Measurements from ENCODE around the gene ARHGEF6. TPM values are rescaled to one million over a fixed set of nuclear protein-coding genes. Genes with fewer than 3 reads are reported as not detected.
"Not testable (repeated sequence)": the region's sequence is repeated elsewhere in the genome, so short reads cannot be mapped to it uniquely, and the experiment has no call there.

Gene ARHGEF6
- 10.8 and 19.2 TPM in 2 replicates for total RNA-seq (2014; rRNA removed; shearing (Covaris generic))

GRCh38 chrX:136780763-136781162 is at the start of gene ARHGEF6:
ARHGEF6 (minus strand) TSS chrX:136780932; CDS start chrX:136780882, 50 bp downstream.
- H3K36me3 ChIP-seq = no peaks in the 10 kb centered on the region
- H3K27ac ChIP-seq = peak within 1 kb of the TSS; percentile 35
- H3K4me1 ChIP-seq (replicated peaks) = peaks cover 19% of the 10 kb centered on the region
- peak in 1 of 2 experiments; percentile 18 for DNase-seq (ENCODE audit: low read depth in 1 of 2, low spot score in 2 of 2)
- no peaks in the 10 kb centered on the region for H3K27me3 ChIP-seq (replicated peaks)
- H3K4me3 ChIP-seq = peak within 1 kb of the TSS; percentile 26
- no peaks in the 10 kb centered on the region for H3K9me3 ChIP-seq (replicated peaks)

- H3K4me1 ChIP-seq (replicated peaks) = no peaks in the 10 kb centered on the region
- H3K27me3 ChIP-seq (replicated peaks) = no peaks in the 10 kb centered on the region
- no peaks in the 10 kb centered on the region for H3K9me3 ChIP-seq (replicated peaks)
- no peak overlapping the region for H3K4me3 ChIP-seq
- no peaks in the 10 kb centered on the region for H3K36me3 ChIP-seq
- H3K27ac ChIP-seq = no peak overlapping the region
- no peak for DNase-seq (ENCODE audit: low read depth in 1 of 2, low spot score in 2 of 2)
Observed at GRCh38 chrX:136829413-136829812, 48.7 kb upstream of the ARHGEF6 start.

- Histone ChIP-seq H3K4me3 (no peak overlapping the region), H3K36me3 (no peaks in the 10 kb centered on the region), H3K27ac (no peak overlapping the region), H3K27me3 (replicated peaks) (no peaks in the 10 kb centered on the region), H3K4me1 (replicated peaks) (no peaks in the 10 kb centered on the region), H3K9me3 (replicated peaks) (no peaks in the 10 kb centered on the region)
- no peak for DNase-seq (ENCODE audit: low read depth in 1 of 2, low spot score in 2 of 2)
Observed at GRCh38 chrX:136828830-136829229, 48.1 kb upstream of the ARHGEF6 start.

GRCh38 chrX:136827026-136827425 is 46.3 kb upstream of the ARHGEF6 start:
- Histone ChIP-seq H3K36me3 (no peaks in the 10 kb centered on the region), H3K9me3 (replicated peaks) (no peaks in the 10 kb centered on the region), H3K27me3 (replicated peaks) (no peaks in the 10 kb centered on the region), H3K4me3 (no peak overlapping the region), H3K27ac (no peak overlapping the region), H3K4me1 (replicated peaks) (peaks cover 12% of the 10 kb centered on the region)
- no peak for DNase-seq (ENCODE audit: low read depth in 1 of 2, low spot score in 2 of 2)

GRCh38 chrX:136825771-136826170 is 45.0 kb upstream of the ARHGEF6 start:
- Histone ChIP-seq H3K9me3 (replicated peaks) (no peaks in the 10 kb centered on the region), H3K27me3 (replicated peaks) (no peaks in the 10 kb centered on the region), H3K4me1 (replicated peaks) (peaks cover 17% of the 10 kb centered on the region), H3K27ac (no peak overlapping the region), H3K4me3 (no peak overlapping the region), H3K36me3 (no peaks in the 10 kb centered on the region)
- DNase-seq (ENCODE audit: low read depth in 1 of 2, low spot score in 2 of 2) = no peak

- no peak overlapping the region for H3K4me3 ChIP-seq
- no peaks in the 10 kb centered on the region for H3K36me3 ChIP-seq
- DNase-seq (ENCODE audit: low read depth in 1 of 2, low spot score in 2 of 2) = peak in 1 of 2 experiments; percentile 16
- H3K27me3 ChIP-seq (replicated peaks) = no peaks in the 10 kb centered on the region
- H3K27ac ChIP-seq = peak overlapping the region; percentile 49
- no peaks in the 10 kb centered on the region for H3K9me3 ChIP-seq (replicated peaks)
- peaks cover 17% of the 10 kb centered on the region for H3K4me1 ChIP-seq (replicated peaks)
Observed at GRCh38 chrX:136823175-136823574, 42.4 kb upstream of the ARHGEF6 start.

- peak; percentile 1 to 32 for DNase-seq (ENCODE audit: low read depth in 1 of 2, low spot score in 2 of 2)
- H3K36me3 ChIP-seq = no peaks in the 10 kb centered on the region
- H3K27me3 ChIP-seq (replicated peaks) = no peaks in the 10 kb centered on the region
- H3K4me1 ChIP-seq (replicated peaks) = peaks cover 18% of the 10 kb centered on the region
- peak overlapping the region; percentile 49 for H3K27ac ChIP-seq
- H3K4me3 ChIP-seq = no peak overlapping the region
- no peaks in the 10 kb centered on the region for H3K9me3 ChIP-seq (replicated peaks)
Observed at GRCh38 chrX:136822337-136823095, 41.8 kb upstream of the ARHGEF6 start.

GRCh38 chrX:136819756-136820155 is 39.0 kb upstream of the ARHGEF6 start:
- not testable (repeated sequence) for H3K9me3 ChIP-seq (replicated peaks); H3K27ac ChIP-seq; DNase-seq (ENCODE audit: low read depth in 1 of 2, low spot score in 2 of 2); H3K27me3 ChIP-seq (replicated peaks); H3K4me3 ChIP-seq; H3K36me3 ChIP-seq
- H3K4me1 ChIP-seq (replicated peaks) = peaks cover 31% of the 10 kb centered on the region

- Histone ChIP-seq H3K4me1 (replicated peaks) (peaks cover 31% of the 10 kb centered on the region), H3K27ac (no peak overlapping the region), H3K27me3 (replicated peaks) (no peaks in the 10 kb centered on the region), H3K4me3 (no peak overlapping the region), H3K36me3 (no peaks in the 10 kb centered on the region), H3K9me3 (replicated peaks) (no peaks in the 10 kb centered on the region)
- DNase-seq (ENCODE audit: low read depth in 1 of 2, low spot score in 2 of 2) = no peak
Observed at GRCh38 chrX:136819031-136819703, 38.4 kb upstream of the ARHGEF6 start.

- H3K4me3 ChIP-seq = no peak overlapping the region
- no peaks in the 10 kb centered on the region for H3K36me3 ChIP-seq
- DNase-seq (ENCODE audit: low read depth in 1 of 2, low spot score in 2 of 2) = peak in 1 of 2 experiments; percentile 44
- peaks cover 18% of the 10 kb centered on the region for H3K4me1 ChIP-seq (replicated peaks)
- no peaks in the 10 kb centered on the region for H3K9me3 ChIP-seq (replicated peaks)
- no peaks in the 10 kb centered on the region for H3K27me3 ChIP-seq (replicated peaks)
- peak overlapping the region; percentile 57 for H3K27ac ChIP-seq
Observed at GRCh38 chrX:136816975-136817374, 36.2 kb upstream of the ARHGEF6 start.

GRCh38 chrX:136814847-136815750 is 34.4 kb upstream of the ARHGEF6 start:
- H3K4me1 ChIP-seq (replicated peaks) = peaks cover 14% of the 10 kb centered on the region; the same call in 1 of the 2 replicates
- no peak for DNase-seq (ENCODE audit: low read depth in 1 of 2, low spot score in 2 of 2)
- no peak overlapping the region for H3K27ac ChIP-seq
- no peaks in the 10 kb centered on the region for H3K36me3 ChIP-seq
- H3K27me3 ChIP-seq (replicated peaks) = no peaks in the 10 kb centered on the region
- H3K9me3 ChIP-seq (replicated peaks) = no peaks in the 10 kb centered on the region
- H3K4me3 ChIP-seq = no peak overlapping the region

GRCh38 chrX:136812286-136812685 is 31.6 kb upstream of the ARHGEF6 start:
- DNase-seq (ENCODE audit: low read depth in 1 of 2, low spot score in 2 of 2) = no peak
- H3K27ac ChIP-seq = no peak overlapping the region
- peaks cover 11% of the 10 kb centered on the region; the same call in 1 of the 2 replicates for H3K4me1 ChIP-seq (replicated peaks)
- no peak overlapping the region for H3K4me3 ChIP-seq
- H3K27me3 ChIP-seq (replicated peaks) = no peaks in the 10 kb centered on the region
- no peaks in the 10 kb centered on the region for H3K9me3 ChIP-seq (replicated peaks)
- no peaks in the 10 kb centered on the region for H3K36me3 ChIP-seq

- no peak overlapping the region for H3K4me3 ChIP-seq
- no peaks in the 10 kb centered on the region for H3K4me1 ChIP-seq (replicated peaks)
- no peak for DNase-seq (ENCODE audit: low read depth in 1 of 2, low spot score in 2 of 2)
- H3K9me3 ChIP-seq (replicated peaks) = no peaks in the 10 kb centered on the region
- H3K36me3 ChIP-seq = no peaks in the 10 kb centered on the region
- no peak overlapping the region for H3K27ac ChIP-seq
- no peaks in the 10 kb centered on the region for H3K27me3 ChIP-seq (replicated peaks)
Observed at GRCh38 chrX:136810493-136810892, 29.8 kb upstream of the ARHGEF6 start.

Data from SJSA1 (cell line).